Kidney (tissue), 14 donors: ENCODE data around the gene KHNYN. TPM values are rescaled to one million over a fixed set of nuclear protein-coding genes. Genes with fewer than 3 reads are reported as not detected.
A peak's percentile ranks its signal among the peaks of the same experiment; 100 is the strongest.

Experiments used
- DNase-seq, 5 donors: peaks; one replicate each; pipeline ENCODE4 v3.0.0-alpha.2; 2013 to 2020
- FAIRE-seq: peaks from 2 replicates; lab custom pipeline; 2012; peaks lifted over from hg19 to GRCh38; lab: Jason Lieb, UNC
- H3K27ac ChIP-seq, 2 donors: one replicate each; pipeline ENCODE4 v1.7.0; 2013; ENCODE audit warnings: low read depth in 2 of 2, low read length in 2 of 2, inconsistent platforms in 1 of 2
- H3K27me3 ChIP-seq: one replicate; pipeline ENCODE4 v1.7.1; 2013; ENCODE audit warnings: low read length, inconsistent platforms; ENCODE audit not compliant: control insufficient read depth, insufficient read depth
- H3K36me3 ChIP-seq, 3 donors: one replicate each; pipeline versions ENCODE4 v1.7.0 to v1.7.1; 2013; ENCODE audit warnings: low read length in 3 of 3, control low read depth in 1 of 3, inconsistent platforms in 1 of 3; ENCODE audit not compliant: insufficient read depth in 3 of 3, control insufficient read depth in 2 of 3
- H3K4me1 ChIP-seq, 3 donors: one replicate each; pipeline versions ENCODE4 v1.7.0 to v1.7.1; 2013; ENCODE audit warnings: low read length in 3 of 3, inconsistent platforms in 1 of 3, low read depth in 1 of 3; ENCODE audit not compliant: control insufficient read depth in 2 of 3, insufficient read depth in 2 of 3
- H3K4me3 ChIP-seq, 3 donors: one replicate each; pipeline versions ENCODE4 v1.7.0 to v1.8.1; 2013; ENCODE audit warnings: low read length in 3 of 3, control low read depth in 1 of 3, inconsistent platforms in 1 of 3
- H3K9ac ChIP-seq, 3 donors: one replicate each; pipeline versions ENCODE4 v1.7.0 to v1.7.1; 2013; ENCODE audit warnings: low read length in 3 of 3, control low read depth in 1 of 3, inconsistent platforms in 1 of 3
- H3K9me3 ChIP-seq, 3 donors: one replicate each; pipeline versions ENCODE4 v1.7.0 to v1.7.1; 2013; ENCODE audit warnings: low read length in 3 of 3, control low read depth in 1 of 3, inconsistent platforms in 1 of 3; ENCODE audit not compliant: control insufficient read depth in 2 of 3, insufficient read depth in 1 of 3
- intact Hi-C: fragments of 100-400 bp; cut with DNase I; formaldehyde crosslinking; loops from one replicate; pipeline ENCODE4 v1.11.1; 2022
- polyA plus RNA-seq: library from polyadenylated mRNA; stranded (reverse); fragments of 350-450 nt; fragmentation: Illumina TruSeq; extraction: RNeasy Lipid Tissue Mini Kit (QIAGEN cat#74804); gene quantifications from one replicate; pipeline ENCODE4 v1.2.3, GENCODE V29; 2014; ENCODE audit warnings: low read depth, low replicate concordance; ENCODE audit not compliant: insufficient read depth
- total RNA-seq: library from RNA; stranded (reverse); fragmentation: NEBNext Ultra II Directional; extraction: Animal tissue kit (Norgen Biotek cat#: 25700); gene quantifications from one replicate; pipeline ENCODE4 v1.2.1, GENCODE V29; 2021
- TF ChIP-seq, protein P1 (sequence below): IDR thresholded peaks from 3 replicates; pipeline ENCODE4 v1.5.1; 2012; ENCODE audit warnings: mild to moderate bottlenecking, moderate library complexity, borderline replicate concordance; ENCODE audit not compliant: insufficient read depth; ENCODE audit errors: extremely low read depth
- donor health status: control.
- donor health status: control.
- donor health status: control.
- donor health status: control.
- donor health status: control.
- donor health status: DM: yes; HTN: yes; CAD: no.
- donor health status: Normal renal cell carcinoma (clear cell type).

Gene KHNYN
- total and polyA plus RNA-seq, 2 donors from 2014 or later: 9.7 to 53.9 TPM

DNA sequence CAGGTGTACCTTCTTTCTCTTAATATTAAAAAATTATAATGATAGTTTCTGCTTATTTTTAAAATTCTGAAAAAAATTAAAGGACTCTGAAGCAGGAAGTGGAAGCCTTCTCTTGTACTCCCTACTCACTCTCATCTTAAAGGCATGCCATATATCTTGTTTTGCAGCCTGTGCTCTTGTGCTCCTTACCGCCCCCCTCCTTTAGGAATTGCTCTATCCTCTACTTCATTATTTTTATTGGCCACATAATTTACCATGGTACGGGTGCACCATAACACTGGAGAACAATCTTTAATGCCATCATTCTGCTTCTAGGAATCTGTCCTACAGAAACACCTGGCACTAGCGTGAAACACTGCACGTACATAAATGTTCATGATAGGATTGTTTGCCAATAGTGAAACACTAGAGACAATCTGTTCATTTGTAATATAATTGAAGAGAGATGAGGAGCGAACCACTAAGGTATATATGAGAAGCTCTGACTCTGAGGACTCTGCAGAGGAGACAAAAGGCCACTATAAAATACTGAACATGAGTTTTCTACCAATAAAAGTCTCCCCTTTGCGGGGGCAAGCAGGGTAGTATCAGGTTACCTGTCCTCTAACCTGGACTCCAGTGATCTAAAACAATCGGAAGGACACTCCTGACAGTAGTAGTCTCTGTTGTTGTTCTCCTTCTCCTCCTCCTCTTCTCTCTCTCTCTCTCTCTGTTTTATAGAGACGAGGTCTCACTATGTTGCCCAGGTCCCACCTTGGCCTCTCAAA is 37.2 kb upstream of the KHNYN start:
- Histone ChIP-seq H3K9ac (no peak overlapping the region), H3K4me3 (no peak overlapping the region), H3K27ac (no peak overlapping the region), H3K27me3 (no peaks in the 10 kb centered on the region), H3K9me3 (no peaks in the 10 kb centered on the region), H3K4me1 (peaks cover 0 to 5% (median 0%) of the 10 kb centered on the region in 3 donors), H3K36me3 (no peaks in the 10 kb centered on the region)
- TF ChIP-seq, protein P1, sequence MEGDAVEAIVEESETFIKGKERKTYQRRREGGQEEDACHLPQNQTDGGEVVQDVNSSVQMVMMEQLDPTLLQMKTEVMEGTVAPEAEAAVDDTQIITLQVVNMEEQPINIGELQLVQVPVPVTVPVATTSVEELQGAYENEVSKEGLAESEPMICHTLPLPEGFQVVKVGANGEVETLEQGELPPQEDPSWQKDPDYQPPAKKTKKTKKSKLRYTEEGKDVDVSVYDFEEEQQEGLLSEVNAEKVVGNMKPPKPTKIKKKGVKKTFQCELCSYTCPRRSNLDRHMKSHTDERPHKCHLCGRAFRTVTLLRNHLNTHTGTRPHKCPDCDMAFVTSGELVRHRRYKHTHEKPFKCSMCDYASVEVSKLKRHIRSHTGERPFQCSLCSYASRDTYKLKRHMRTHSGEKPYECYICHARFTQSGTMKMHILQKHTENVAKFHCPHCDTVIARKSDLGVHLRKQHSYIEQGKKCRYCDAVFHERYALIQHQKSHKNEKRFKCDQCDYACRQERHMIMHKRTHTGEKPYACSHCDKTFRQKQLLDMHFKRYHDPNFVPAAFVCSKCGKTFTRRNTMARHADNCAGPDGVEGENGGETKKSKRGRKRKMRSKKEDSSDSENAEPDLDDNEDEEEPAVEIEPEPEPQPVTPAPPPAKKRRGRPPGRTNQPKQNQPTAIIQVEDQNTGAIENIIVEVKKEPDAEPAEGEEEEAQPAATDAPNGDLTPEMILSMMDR: no peak
- peak in 3 of 5 donors; percentile 53 to 84 (median 82) for DNase-seq
- intact Hi-C loops: no loop called here
- FAIRE-seq: no peak

DNA sequence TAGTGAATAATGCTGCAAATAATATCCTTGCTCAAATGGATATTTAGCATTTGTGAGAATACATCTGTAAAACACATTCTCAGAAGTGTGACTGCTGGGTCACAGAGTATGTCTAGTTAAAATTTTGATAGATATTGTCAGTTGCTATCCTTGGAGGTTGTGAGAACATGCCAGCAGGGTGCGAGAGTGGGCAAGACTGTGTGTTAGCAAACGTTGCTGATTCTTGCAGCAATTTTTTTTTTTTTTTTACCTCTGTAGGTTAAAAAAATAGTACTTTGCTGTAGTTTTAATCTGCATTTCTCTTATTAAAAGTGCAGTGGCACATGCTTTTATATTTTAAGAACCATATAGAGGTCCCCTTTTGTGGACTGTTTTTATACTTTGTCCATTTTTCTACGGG is 35.5 kb upstream of the KHNYN start:
- intact Hi-C loops: no loop called here
- Histone ChIP-seq H3K36me3 (no peaks in the 10 kb centered on the region), H3K9me3 (no peaks in the 10 kb centered on the region), H3K27me3 (no peaks in the 10 kb centered on the region), H3K9ac (no peak overlapping the region), H3K27ac (no peak overlapping the region), H3K4me3 (no peak overlapping the region), H3K4me1 (peaks cover 6 to 11% (median 8%) of the 10 kb centered on the region in 3 donors)
- TF ChIP-seq, protein P1: no peak
- no peak for FAIRE-seq
- no peak for DNase-seq

DNA sequence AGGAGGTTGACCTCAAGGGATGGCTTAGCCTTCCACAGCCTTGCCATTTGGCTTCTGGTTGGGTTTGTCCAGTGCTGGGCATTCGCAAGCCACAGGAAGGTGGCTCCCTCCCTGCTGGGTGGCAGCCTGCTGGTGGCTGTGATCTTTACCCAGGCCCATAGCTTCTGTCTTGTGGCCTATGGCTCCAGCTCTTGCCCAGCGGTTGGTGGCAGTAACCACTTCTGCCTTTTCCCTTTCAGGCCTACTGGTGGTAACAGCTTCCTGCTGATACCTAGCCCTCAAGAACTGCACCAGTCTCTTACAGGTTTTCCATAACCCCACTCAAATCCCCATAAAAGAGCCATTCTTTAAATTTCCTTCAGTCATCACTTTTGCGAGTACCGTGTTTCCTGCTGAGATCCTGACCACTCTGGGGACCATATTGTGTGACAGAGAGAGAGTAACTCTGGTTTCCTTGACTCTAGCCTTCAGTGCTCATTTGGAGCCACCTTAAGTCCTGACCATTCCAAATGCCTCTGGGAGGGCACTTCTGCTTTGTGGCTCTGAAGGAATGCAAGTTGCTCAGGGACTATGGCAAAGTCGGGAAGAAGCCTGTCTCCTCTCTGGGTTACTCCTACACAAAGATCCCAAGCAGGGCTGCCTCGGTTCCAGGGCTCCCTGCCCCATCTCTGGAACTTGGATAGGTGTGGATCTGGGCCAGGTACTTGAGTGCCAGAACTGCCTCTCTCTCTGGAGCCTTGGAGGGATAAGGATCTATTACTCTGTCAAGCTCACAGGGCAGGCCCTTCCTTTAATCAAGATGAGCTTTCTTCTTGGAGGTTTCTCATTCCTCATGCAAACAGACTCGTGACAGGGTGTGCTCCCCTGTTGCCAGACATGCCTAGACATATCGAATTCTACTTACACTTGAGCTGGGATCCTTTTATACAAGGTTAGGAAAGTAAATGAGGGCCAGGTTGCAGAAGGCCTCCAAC is 33.9 kb upstream of the KHNYN start:
- no peaks in the 10 kb centered on the region for H3K27me3 ChIP-seq
- FAIRE-seq (no peak), DNase-seq (no peak)
- peaks cover 13 to 15% (median 15%) of the 10 kb centered on the region in 3 donors for H3K4me1 ChIP-seq
- TF ChIP-seq, protein P1: no peak
- intact Hi-C loops: no loop called here
- H3K27ac ChIP-seq: no peak overlapping the region
- no peak overlapping the region for H3K4me3 ChIP-seq
- no peak overlapping the region for H3K9ac ChIP-seq
- no peaks in the 10 kb centered on the region for H3K36me3 ChIP-seq
- H3K9me3 ChIP-seq: no peaks in the 10 kb centered on the region
